Gastrocnemius medialis (tissue), 4 donors: Measurements from ENCODE around the gene TAS1R3.

ENCODE experiments used
- POLR2A ChIP-seq, 2 donors: fragments of 450-650 bp; IDR thresholded peaks; one replicate each; pipeline ENCODE4 v1.6.1; 2017; ENCODE audit warnings: antibody characterized with exemption in 2 of 2, mild to moderate bottlenecking in 2 of 2, moderate library complexity in 2 of 2
- TF ChIP-seq, protein P1 (sequence below), 5 experiments: fragments of 450-650 bp in 3 of 5; fragments of 200-600 bp in 2 of 5; sonication (generic) in 2 of 5; IDR thresholded peaks in 4 of 5; conservative IDR thresholded peaks in 1 of 5; 1 replicate in 4 of 5; 2 replicates in 1 of 5; pipeline ENCODE4 v1.5.1; 2016 to 2019; ENCODE audit warnings: antibody characterized with exemption in 5 of 5, mild to moderate bottlenecking in 3 of 5, moderate library complexity in 3 of 5

DNA sequence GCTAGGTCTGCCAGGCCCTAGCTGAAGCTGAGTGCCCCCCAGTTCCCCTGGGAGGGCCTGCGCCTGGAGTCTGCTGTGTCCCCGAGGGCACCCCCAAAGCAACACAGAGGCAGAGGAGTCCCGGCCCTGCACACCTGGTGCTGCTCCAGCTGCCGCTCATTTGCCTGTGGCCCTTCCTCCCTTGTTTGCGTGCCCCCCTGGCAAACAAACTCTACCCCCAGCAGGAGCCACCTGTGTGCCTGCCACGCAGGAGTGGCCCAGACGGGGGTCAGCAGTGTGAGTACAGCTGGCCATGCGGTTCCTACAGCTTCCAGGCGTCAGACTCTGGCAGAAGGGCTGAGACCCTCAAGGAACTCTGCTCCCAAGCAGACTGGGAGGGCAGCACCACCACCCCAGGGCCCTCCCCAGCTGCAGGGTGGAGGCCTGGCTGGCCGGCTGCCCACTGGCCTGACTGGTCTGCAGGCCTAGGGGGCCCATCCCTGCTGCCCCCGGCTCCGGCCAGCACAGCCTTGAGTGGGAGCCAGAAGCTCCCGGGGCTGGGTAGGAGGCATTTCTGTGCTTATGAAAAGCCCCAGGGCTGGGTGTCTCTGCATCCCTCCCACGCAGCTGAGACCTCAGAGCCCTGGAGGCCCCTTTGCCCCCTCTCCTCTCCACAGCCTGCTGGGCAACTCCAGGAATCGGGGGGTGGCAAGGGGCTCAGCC, 563 bp upstream of the TAS1R3 start:
- TF ChIP-seq, protein P1, sequence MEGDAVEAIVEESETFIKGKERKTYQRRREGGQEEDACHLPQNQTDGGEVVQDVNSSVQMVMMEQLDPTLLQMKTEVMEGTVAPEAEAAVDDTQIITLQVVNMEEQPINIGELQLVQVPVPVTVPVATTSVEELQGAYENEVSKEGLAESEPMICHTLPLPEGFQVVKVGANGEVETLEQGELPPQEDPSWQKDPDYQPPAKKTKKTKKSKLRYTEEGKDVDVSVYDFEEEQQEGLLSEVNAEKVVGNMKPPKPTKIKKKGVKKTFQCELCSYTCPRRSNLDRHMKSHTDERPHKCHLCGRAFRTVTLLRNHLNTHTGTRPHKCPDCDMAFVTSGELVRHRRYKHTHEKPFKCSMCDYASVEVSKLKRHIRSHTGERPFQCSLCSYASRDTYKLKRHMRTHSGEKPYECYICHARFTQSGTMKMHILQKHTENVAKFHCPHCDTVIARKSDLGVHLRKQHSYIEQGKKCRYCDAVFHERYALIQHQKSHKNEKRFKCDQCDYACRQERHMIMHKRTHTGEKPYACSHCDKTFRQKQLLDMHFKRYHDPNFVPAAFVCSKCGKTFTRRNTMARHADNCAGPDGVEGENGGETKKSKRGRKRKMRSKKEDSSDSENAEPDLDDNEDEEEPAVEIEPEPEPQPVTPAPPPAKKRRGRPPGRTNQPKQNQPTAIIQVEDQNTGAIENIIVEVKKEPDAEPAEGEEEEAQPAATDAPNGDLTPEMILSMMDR (IDR thresholded peaks at IDR 0.05 in 4 of 5, conservative IDR thresholded peaks at IDR 0.05 in 1 of 5) = no peak
- TF ChIP-seq POLR2A (IDR thresholded peaks at IDR 0.05) = no peak
